IPS-11a (cell line): Measurements from ENCODE around the gene MSH3.
"Not testable (repeated sequence)": the region's sequence is repeated elsewhere in the genome, so short reads cannot be mapped to it uniquely, and the experiment has no call there.

Experiments
- H3K4me3 ChIP-seq: one replicate; pipeline ENCODE4 v1.5.1; 2013; ENCODE audit warnings: low read depth, low read length, control low read depth

The MSH3 gene

GRCh38 chr5:80841026-80841797 is 186.8 kb downstream of the MSH3 start:
- H3K4me3 ChIP-seq = not testable (repeated sequence)

GRCh38 chr5:80846422-80846821 is 192.0 kb downstream of the MSH3 start:
- H3K4me3 ChIP-seq = not testable (repeated sequence)

- not testable (repeated sequence) for H3K4me3 ChIP-seq
Observed at GRCh38 chr5:80850168-80850567, 195.7 kb downstream of the MSH3 start.

- H3K4me3 ChIP-seq = no peak overlapping the region
Observed at GRCh38 chr5:80852331-80853245, 198.1 kb downstream of the MSH3 start.

GRCh38 chr5:80853413-80853812 is 199.0 kb downstream of the MSH3 start:
- H3K4me3 ChIP-seq = no peak overlapping the region

GRCh38 chr5:80854583-80854982 is 200.1 kb downstream of the MSH3 start:
- H3K4me3 ChIP-seq = no peak overlapping the region

GRCh38 chr5:80860924-80861613 is 206.6 kb downstream of the MSH3 start:
- no peak overlapping the region for H3K4me3 ChIP-seq

- no peak overlapping the region for H3K4me3 ChIP-seq
Observed at GRCh38 chr5:80863708-80864107, 209.3 kb downstream of the MSH3 start.

GRCh38 chr5:80864109-80864508 is 209.7 kb downstream of the MSH3 start:
- H3K4me3 ChIP-seq = no peak overlapping the region

GRCh38 chr5:80864706-80865435 is 210.4 kb downstream of the MSH3 start:
- no peak overlapping the region for H3K4me3 ChIP-seq

- no peak overlapping the region for H3K4me3 ChIP-seq
Observed at GRCh38 chr5:80865551-80865950, 211.1 kb downstream of the MSH3 start.

- no peak overlapping the region for H3K4me3 ChIP-seq
Observed at GRCh38 chr5:80866371-80866770, 211.9 kb downstream of the MSH3 start.

- H3K4me3 ChIP-seq = no peak overlapping the region
Observed at GRCh38 chr5:80867233-80867632, 212.8 kb downstream of the MSH3 start.

GRCh38 chr5:80870442-80870841 is 216.0 kb downstream of the MSH3 start:
- H3K4me3 ChIP-seq = no peak overlapping the region

- no peak overlapping the region for H3K4me3 ChIP-seq
Observed at GRCh38 chr5:80871541-80871961, 217.1 kb downstream of the MSH3 start.

- H3K4me3 ChIP-seq = no peak overlapping the region
Observed at GRCh38 chr5:80874162-80874561, 219.7 kb downstream of the MSH3 start.

- no peak overlapping the region for H3K4me3 ChIP-seq
Observed at GRCh38 chr5:80877592-80877991, 223.1 kb downstream of the MSH3 start.

GRCh38 chr5:80881726-80882125 is 227.3 kb downstream of the MSH3 start:
- no peak overlapping the region for H3K4me3 ChIP-seq

GRCh38 chr5:80883390-80883789 is 228.9 kb downstream of the MSH3 start:
- H3K4me3 ChIP-seq = not testable (repeated sequence)

GRCh38 chr5:80884086-80884813 is 229.8 kb downstream of the MSH3 start:
- no peak overlapping the region for H3K4me3 ChIP-seq
